ENCODE data around the gene ARHGAP26.

The ARHGAP26 gene

GRCh38 chr5:143183989-143184388 lies 413.8 kb downstream of the ARHGAP26 start:
- Histone ChIP-seq H3K36me3 (ENCODE audit: control insufficient read depth in 5 of 5, insufficient read depth in 5 of 5, low read length in 5 of 5) (no peaks in the 10 kb centered on the region), H3K9me3 (ENCODE audit: control insufficient read depth in 5 of 5, low read length in 5 of 5) (no peaks in the 10 kb centered on the region), H3K9ac (ENCODE audit: low read length in 5 of 5) (no peak overlapping the region), H3K4me1 (ENCODE audit: control insufficient read depth in 5 of 5, insufficient read depth in 5 of 5, low read length in 5 of 5) (peaks cover 0 to 33% (median 17%) of the 10 kb centered on the region in 5 donors), H3K27me3 (ENCODE audit: control insufficient read depth in 5 of 5, insufficient read depth in 4 of 5, low read length in 5 of 5) (no peaks in the 10 kb centered on the region), H3K4me3 (ENCODE audit: low read depth in 1 of 5, low read length in 5 of 5) (no peak overlapping the region), H3K27ac (ENCODE audit: low read depth, low read length) (no peak overlapping the region)

GRCh38 chr5:143186623-143187022 lies 416.4 kb downstream of the ARHGAP26 start:
- Histone ChIP-seq H3K27ac (ENCODE audit: low read depth, low read length) (peak overlapping the region; percentile 37), H3K27me3 (ENCODE audit: control insufficient read depth in 5 of 5, insufficient read depth in 4 of 5, low read length in 5 of 5) (no peaks in the 10 kb centered on the region), H3K36me3 (ENCODE audit: control insufficient read depth in 5 of 5, insufficient read depth in 5 of 5, low read length in 5 of 5) (no peaks in the 10 kb centered on the region), H3K4me1 (ENCODE audit: control insufficient read depth in 5 of 5, insufficient read depth in 5 of 5, low read length in 5 of 5) (peaks cover 0 to 29% (median 14%) of the 10 kb centered on the region in 5 donors), H3K9ac (ENCODE audit: low read length in 5 of 5) (no peak overlapping the region), H3K9me3 (ENCODE audit: control insufficient read depth in 5 of 5, low read length in 5 of 5) (peaks cover 0 to 9% (median 6%) of the 10 kb centered on the region in 5 donors), H3K4me3 (ENCODE audit: low read depth in 1 of 5, low read length in 5 of 5) (no peak overlapping the region)

- H3K4me1 ChIP-seq (ENCODE audit: control insufficient read depth in 5 of 5, insufficient read depth in 5 of 5, low read length in 5 of 5) = peaks cover 0 to 33% (median 18%) of the 10 kb centered on the region in 5 donors
- H3K9ac ChIP-seq (ENCODE audit: low read length in 5 of 5) = peak overlapping the region in 1 of 5 donors; percentile 15
- no peak overlapping the region for H3K4me3 ChIP-seq (ENCODE audit: low read depth in 1 of 5, low read length in 5 of 5)
- H3K27me3 ChIP-seq (ENCODE audit: control insufficient read depth in 5 of 5, insufficient read depth in 4 of 5, low read length in 5 of 5) = no peaks in the 10 kb centered on the region
- peaks cover 0 to 9% (median 6%) of the 10 kb centered on the region in 5 donors for H3K9me3 ChIP-seq (ENCODE audit: control insufficient read depth in 5 of 5, low read length in 5 of 5)
- H3K36me3 ChIP-seq (ENCODE audit: control insufficient read depth in 5 of 5, insufficient read depth in 5 of 5, low read length in 5 of 5) = no peaks in the 10 kb centered on the region
- peak overlapping the region; percentile 37 for H3K27ac ChIP-seq (ENCODE audit: low read depth, low read length)
Measured at GRCh38 chr5:143187495-143187894, 417.3 kb downstream of the ARHGAP26 start.

GRCh38 chr5:143188083-143188482 lies 417.9 kb downstream of the ARHGAP26 start:
- Histone ChIP-seq H3K4me3 (ENCODE audit: low read depth in 1 of 5, low read length in 5 of 5) (no peak overlapping the region), H3K9ac (ENCODE audit: low read length in 5 of 5) (no peak overlapping the region), H3K27me3 (ENCODE audit: control insufficient read depth in 5 of 5, insufficient read depth in 4 of 5, low read length in 5 of 5) (no peaks in the 10 kb centered on the region), H3K9me3 (ENCODE audit: control insufficient read depth in 5 of 5, low read length in 5 of 5) (peaks cover 0 to 9% (median 6%) of the 10 kb centered on the region in 5 donors), H3K36me3 (ENCODE audit: control insufficient read depth in 5 of 5, insufficient read depth in 5 of 5, low read length in 5 of 5) (no peaks in the 10 kb centered on the region), H3K4me1 (ENCODE audit: control insufficient read depth in 5 of 5, insufficient read depth in 5 of 5, low read length in 5 of 5) (peaks cover 0 to 36% (median 18%) of the 10 kb centered on the region in 5 donors), H3K27ac (ENCODE audit: low read depth, low read length) (peak overlapping the region; percentile 37)

GRCh38 chr5:143188692-143189091 lies 418.5 kb downstream of the ARHGAP26 start:
- no peaks in the 10 kb centered on the region for H3K36me3 ChIP-seq (ENCODE audit: control insufficient read depth in 5 of 5, insufficient read depth in 5 of 5, low read length in 5 of 5)
- H3K4me3 ChIP-seq (ENCODE audit: low read depth in 1 of 5, low read length in 5 of 5) = no peak overlapping the region
- peaks cover 0 to 9% (median 6%) of the 10 kb centered on the region in 5 donors for H3K9me3 ChIP-seq (ENCODE audit: control insufficient read depth in 5 of 5, low read length in 5 of 5)
- no peak overlapping the region for H3K9ac ChIP-seq (ENCODE audit: low read length in 5 of 5)
- H3K27me3 ChIP-seq (ENCODE audit: control insufficient read depth in 5 of 5, insufficient read depth in 4 of 5, low read length in 5 of 5) = no peaks in the 10 kb centered on the region
- H3K27ac ChIP-seq (ENCODE audit: low read depth, low read length) = no peak overlapping the region
- peaks cover 0 to 31% (median 15%) of the 10 kb centered on the region in 5 donors for H3K4me1 ChIP-seq (ENCODE audit: control insufficient read depth in 5 of 5, insufficient read depth in 5 of 5, low read length in 5 of 5)

- Histone ChIP-seq H3K4me3 (ENCODE audit: low read depth in 1 of 5, low read length in 5 of 5) (no peak overlapping the region), H3K9ac (ENCODE audit: low read length in 5 of 5) (no peak overlapping the region), H3K27me3 (ENCODE audit: control insufficient read depth in 5 of 5, insufficient read depth in 4 of 5, low read length in 5 of 5) (no peaks in the 10 kb centered on the region), H3K9me3 (ENCODE audit: control insufficient read depth in 5 of 5, low read length in 5 of 5) (peaks cover 0 to 9% (median 6%) of the 10 kb centered on the region in 5 donors), H3K4me1 (ENCODE audit: control insufficient read depth in 5 of 5, insufficient read depth in 5 of 5, low read length in 5 of 5) (peaks cover 3 to 39% (median 20%) of the 10 kb centered on the region in 5 donors), H3K27ac (ENCODE audit: low read depth, low read length) (no peak overlapping the region), H3K36me3 (ENCODE audit: control insufficient read depth in 5 of 5, insufficient read depth in 5 of 5, low read length in 5 of 5) (no peaks in the 10 kb centered on the region)
Measured at GRCh38 chr5:143190260-143190810, 420.2 kb downstream of the ARHGAP26 start.

GRCh38 chr5:143191720-143192119 lies 421.5 kb downstream of the ARHGAP26 start:
- no peaks in the 10 kb centered on the region for H3K27me3 ChIP-seq (ENCODE audit: control insufficient read depth in 5 of 5, insufficient read depth in 4 of 5, low read length in 5 of 5)
- peaks cover 0 to 9% (median 6%) of the 10 kb centered on the region in 5 donors for H3K9me3 ChIP-seq (ENCODE audit: control insufficient read depth in 5 of 5, low read length in 5 of 5)
- H3K9ac ChIP-seq (ENCODE audit: low read length in 5 of 5) = no peak overlapping the region
- H3K27ac ChIP-seq (ENCODE audit: low read depth, low read length) = peak overlapping the region; percentile 3
- H3K4me1 ChIP-seq (ENCODE audit: control insufficient read depth in 5 of 5, insufficient read depth in 5 of 5, low read length in 5 of 5) = peaks cover 3 to 46% (median 27%) of the 10 kb centered on the region in 5 donors
- no peaks in the 10 kb centered on the region for H3K36me3 ChIP-seq (ENCODE audit: control insufficient read depth in 5 of 5, insufficient read depth in 5 of 5, low read length in 5 of 5)
- no peak overlapping the region for H3K4me3 ChIP-seq (ENCODE audit: low read depth in 1 of 5, low read length in 5 of 5)

- Histone ChIP-seq H3K36me3 (ENCODE audit: control insufficient read depth in 5 of 5, insufficient read depth in 5 of 5, low read length in 5 of 5) (no peaks in the 10 kb centered on the region), H3K27me3 (ENCODE audit: control insufficient read depth in 5 of 5, insufficient read depth in 4 of 5, low read length in 5 of 5) (no peaks in the 10 kb centered on the region), H3K9me3 (ENCODE audit: control insufficient read depth in 5 of 5, low read length in 5 of 5) (peaks cover 0 to 9% (median 6%) of the 10 kb centered on the region in 5 donors), H3K27ac (ENCODE audit: low read depth, low read length) (peak overlapping the region; percentile 3), H3K4me3 (ENCODE audit: low read depth in 1 of 5, low read length in 5 of 5) (no peak overlapping the region), H3K9ac (ENCODE audit: low read length in 5 of 5) (no peak overlapping the region), H3K4me1 (ENCODE audit: control insufficient read depth in 5 of 5, insufficient read depth in 5 of 5, low read length in 5 of 5) (peaks cover 3 to 40% (median 25%) of the 10 kb centered on the region in 5 donors)
Measured at GRCh38 chr5:143192191-143192900, 422.2 kb downstream of the ARHGAP26 start.

GRCh38 chr5:143194206-143194605 lies 424.0 kb downstream of the ARHGAP26 start:
- H3K36me3 ChIP-seq (ENCODE audit: control insufficient read depth in 5 of 5, insufficient read depth in 5 of 5, low read length in 5 of 5) = no peaks in the 10 kb centered on the region
- H3K27ac ChIP-seq (ENCODE audit: low read depth, low read length) = no peak overlapping the region
- H3K4me1 ChIP-seq (ENCODE audit: control insufficient read depth in 5 of 5, insufficient read depth in 5 of 5, low read length in 5 of 5) = peaks cover 3 to 34% (median 25%) of the 10 kb centered on the region in 5 donors
- H3K9ac ChIP-seq (ENCODE audit: low read length in 5 of 5) = no peak overlapping the region
- H3K27me3 ChIP-seq (ENCODE audit: control insufficient read depth in 5 of 5, insufficient read depth in 4 of 5, low read length in 5 of 5) = no peaks in the 10 kb centered on the region
- no peak overlapping the region for H3K4me3 ChIP-seq (ENCODE audit: low read depth in 1 of 5, low read length in 5 of 5)
- peaks cover 0 to 9% (median 6%) of the 10 kb centered on the region in 5 donors for H3K9me3 ChIP-seq (ENCODE audit: control insufficient read depth in 5 of 5, low read length in 5 of 5)

- peaks cover 0 to 9% (median 6%) of the 10 kb centered on the region in 5 donors for H3K9me3 ChIP-seq (ENCODE audit: control insufficient read depth in 5 of 5, low read length in 5 of 5)
- H3K4me3 ChIP-seq (ENCODE audit: low read depth in 1 of 5, low read length in 5 of 5) = no peak overlapping the region
- no peaks in the 10 kb centered on the region for H3K36me3 ChIP-seq (ENCODE audit: control insufficient read depth in 5 of 5, insufficient read depth in 5 of 5, low read length in 5 of 5)
- H3K9ac ChIP-seq (ENCODE audit: low read length in 5 of 5) = no peak overlapping the region
- H3K27me3 ChIP-seq (ENCODE audit: control insufficient read depth in 5 of 5, insufficient read depth in 4 of 5, low read length in 5 of 5) = no peaks in the 10 kb centered on the region
- peak overlapping the region; percentile 45 for H3K27ac ChIP-seq (ENCODE audit: low read depth, low read length)
- H3K4me1 ChIP-seq (ENCODE audit: control insufficient read depth in 5 of 5, insufficient read depth in 5 of 5, low read length in 5 of 5) = peaks cover 3 to 38% (median 25%) of the 10 kb centered on the region in 5 donors
Measured at GRCh38 chr5:143194713-143195112, 424.5 kb downstream of the ARHGAP26 start.
